GM18520 (cell line): Measurements from ENCODE around the gene USF2.
"Not testable (repeated sequence)": the region's sequence is repeated elsewhere in the genome, so short reads cannot be mapped to it uniquely, and the experiment has no call there.

Source experiments
- ATAC-seq: cut with Tn5 transposase; IDR thresholded peaks from one replicate; pipeline ENCODE4 v1.9.1; 2021; ENCODE audit not compliant: unreplicated experiment

Gene USF2

GRCh38 chr19:35279985-35280821, 11.4 kb downstream of the USF2 start:
- ATAC-seq = no peak

GRCh38 chr19:35281303-35281702, 12.5 kb downstream of the USF2 start:
- ATAC-seq = no peak

- ATAC-seq = no peak
These were observed 15.7 kb downstream of the USF2 start for GRCh38 chr19:35284153-35285094.

- no peak for ATAC-seq
These were observed 16.3 kb downstream of the USF2 start for GRCh38 chr19:35285095-35285449.

- ATAC-seq = not testable (repeated sequence)
These were observed 16.7 kb downstream of the USF2 start for GRCh38 chr19:35285465-35285864.

GRCh38 chr19:35286101-35286500, 17.3 kb downstream of the USF2 start:
- not testable (repeated sequence) for ATAC-seq

- no peak for ATAC-seq
These were observed 19.0 kb downstream of the USF2 start for GRCh38 chr19:35287713-35288112.

GRCh38 chr19:35288331-35288730, 19.6 kb downstream of the USF2 start:
- no peak for ATAC-seq

- no peak for ATAC-seq
These were observed 20.1 kb downstream of the USF2 start for GRCh38 chr19:35288906-35289305.

GRCh38 chr19:35290381-35291127, 21.8 kb downstream of the USF2 start:
- no peak for ATAC-seq

GRCh38 chr19:35291259-35291658, 22.5 kb downstream of the USF2 start:
- no peak for ATAC-seq

- ATAC-seq = no peak
These were observed 23.2 kb downstream of the USF2 start, which contains the start of gene MAG for GRCh38 chr19:35291916-35292315. MAG (plus strand) TSS chr19:35292161; CDS start chr19:35295409, 3,248 bp downstream.

GRCh38 chr19:35292421-35293362, 23.9 kb downstream of the USF2 start:
- ATAC-seq = no peak

GRCh38 chr19:35293363-35293739, 24.6 kb downstream of the USF2 start:
- no peak for ATAC-seq

GRCh38 chr19:35293808-35294207, 25.0 kb downstream of the USF2 start:
- ATAC-seq = no peak

GRCh38 chr19:35294328-35294727, 25.6 kb downstream of the USF2 start:
- ATAC-seq = no peak

GRCh38 chr19:35294859-35295791, 26.4 kb downstream of the USF2 start:
- no peak for ATAC-seq

GRCh38 chr19:35295792-35296462, 27.2 kb downstream of the USF2 start:
- no peak for ATAC-seq
